AG04450 (cell line): ENCODE results near the gene TPP1. TPM values are rescaled to one million over a fixed set of nuclear protein-coding genes. Genes with fewer than 3 reads are reported as not detected.

ENCODE experiments used
- CTCF ChIA-PET: fragments of 300-600, 350-600 bp; formaldehyde crosslinking; extraction: SDS; loops from one replicate; lab custom pipeline; 2022; ENCODE audit warnings: antibody characterized with exemption, inconsistent platforms; lab: Charles Lee
- POLR2A ChIA-PET: fragments of 350-600 bp; formaldehyde crosslinking; extraction: SDS; loops from one replicate; lab custom pipeline; 2021; ENCODE audit warnings: antibody characterized with exemption, inconsistent platforms; lab: Yijun Ruan, JAX
- DNase-seq: peaks from one replicate; pipeline ENCODE4 v3.0.0-alpha.2; 2011; ENCODE audit warnings: low read depth, low spot score
- H3K27ac ChIP-seq: one replicate; pipeline ENCODE4 v1.5.1; 2012; ENCODE audit warnings: low read depth, low read length, control low read depth
- H3K27me3 ChIP-seq: one replicate; pipeline ENCODE4 v1.6.0; 2012; ENCODE audit warnings: low read length; ENCODE audit not compliant: control insufficient read depth, insufficient read depth
- H3K4me3 ChIP-seq: 2 replicates; pipeline ENCODE4 v1.5.1; 2011; ENCODE audit warnings: mild to moderate bottlenecking, low read depth, low read length, control low read depth
- H3K9me3 ChIP-seq: 2 replicates; pipeline ENCODE4 v1.5.1; 2012; ENCODE audit warnings: low read length; ENCODE audit not compliant: control insufficient read depth, insufficient read depth
- CTCF ChIP-seq: IDR thresholded peaks from 2 replicates; pipeline ENCODE4 v1.5.1; 2011; ENCODE audit warnings: low read depth, low read length, control low read depth, inconsistent platforms
- polyA plus RNA-seq: library from polyadenylated mRNA; depleted of rRNA; stranded (reverse); fragments of >200 nt; gene quantifications from 2 replicates; pipeline ENCODE4 v1.2.3, GENCODE V29; 2011

Gene TPP1
- polyA plus RNA-seq, 1 experiment = 152 TPM

GRCh38 chr11:6608011-6608410 is 11.2 kb downstream of the TPP1 start:
- Histone ChIP-seq H3K27me3 (no peaks in the 10 kb centered on the region), H3K27ac (peak overlapping the region; percentile 89), H3K4me3 (peak overlapping the region; percentile 23; the same call in 1 of the 2 replicates), H3K9me3 (no peaks in the 10 kb centered on the region; the same call in 1 of the 2 replicates)
- ChIA-PET POLR2A (interaction anchor here (3.0 kb wide), 1 partner anchor 11 kb away, joined by 12 read pairs; the partner anchor contains the start of gene TPP1), CTCF (interaction anchor here (1.2 to 3.6 kb wide), 5 partner anchors 11 to 229 kb away, joined by 6 to 14 read pairs (median 10); partner anchors contain the start of genes MRPL17 and TPP1)
- DNase-seq = no peak
- no peak for TF ChIP-seq CTCF

GRCh38 chr11:6607190-6607795 is 11.9 kb downstream of the TPP1 start:
- Histone ChIP-seq H3K4me3 (peak overlapping the region; percentile 23), H3K27me3 (no peaks in the 10 kb centered on the region), H3K9me3 (no peaks in the 10 kb centered on the region; the same call in 1 of the 2 replicates), H3K27ac (peak overlapping the region; percentile 89)
- TF ChIP-seq CTCF = no peak
- CTCF ChIA-PET = interaction anchor here (1.6 to 3.6 kb wide), 4 partner anchors 12 to 228 kb away, joined by 6 to 14 read pairs (median 12); partner anchors contain the start of genes MRPL17 and TPP1
- POLR2A ChIA-PET = interaction anchor here (1.1 to 3.0 kb wide), 3 partner anchors 12 to 76 kb away, joined by 4 to 12 read pairs (median 12); partner anchors contain the start of genes MRPL17 and TPP1
- DNase-seq = no peak

- CTCF ChIA-PET = interaction anchor here (1.6 to 3.6 kb wide), 4 partner anchors 12 to 227 kb away, joined by 6 to 14 read pairs (median 12); partner anchors contain the start of genes MRPL17 and TPP1
- peak; percentile 90 for DNase-seq
These were observed 12.6 kb downstream of the TPP1 start for GRCh38 chr11:6606471-6607189.

GRCh38 chr11:6604790-6605189 is 14.4 kb downstream of the TPP1 start:
- peak overlapping the region; percentile 89 for H3K27ac ChIP-seq
- TF ChIP-seq CTCF = no peak
- no peak for DNase-seq
- CTCF ChIA-PET = interaction anchor here (0.7 to 1.9 kb wide), 9 partner anchors 8 to 242 kb away, joined by 3 to 17 read pairs (median 4); partner anchors contain the start of genes MRPL17 and TPP1
- peak overlapping the region; percentile 99 for H3K4me3 ChIP-seq
- POLR2A ChIA-PET = interaction anchor here (0.6 to 1.4 kb wide), 2 partner anchors 79 to 81 kb away, joined by 5 to 6 read pairs; partner anchors contain the start of gene MRPL17
- no peaks in the 10 kb centered on the region for H3K9me3 ChIP-seq
- H3K27me3 ChIP-seq = no peaks in the 10 kb centered on the region

More at GRCh38 chr11:6606471-6607189, 12.6 kb downstream of the TPP1 start:
- Histone ChIP-seq H3K27ac (peak overlapping the region; percentile 92), H3K9me3 (no peaks in the 10 kb centered on the region; the same call in 1 of the 2 replicates), H3K4me3 (peak overlapping the region; percentile 48), H3K27me3 (no peaks in the 10 kb centered on the region)
- no peak for TF ChIP-seq CTCF
- POLR2A ChIA-PET = interaction anchor here (1.1 to 3.0 kb wide), 3 partner anchors 12 to 76 kb away, joined by 4 to 12 read pairs (median 12); partner anchors contain the start of genes MRPL17 and TPP1
